GM12873 (cell line): ENCODE data around the gene UNC13B.

Experiments
- CTCF ChIP-seq: IDR thresholded peaks from 2 replicates; pipeline ENCODE4 v1.5.1; 2012; ENCODE audit warnings: low read depth, mild to moderate bottlenecking, moderate library complexity, low read length, control low read depth; ENCODE audit not compliant: insufficient read depth; ENCODE audit errors: missing control alignments

UNC13B gene

GRCh38 chr9:35348109-35348508 lies 186.3 kb downstream of the UNC13B start:
- no peak for TF ChIP-seq CTCF

- TF ChIP-seq CTCF, result no peak
Measured at GRCh38 chr9:35349287-35349990, 187.6 kb downstream of the UNC13B start.

- TF ChIP-seq CTCF, result no peak
Measured at GRCh38 chr9:35350212-35350611, 188.4 kb downstream of the UNC13B start.

- TF ChIP-seq CTCF, result no peak
Measured at GRCh38 chr9:35350827-35351549, 189.2 kb downstream of the UNC13B start.

GRCh38 chr9:35353731-35354365 lies 192.0 kb downstream of the UNC13B start:
- no peak for TF ChIP-seq CTCF

- TF ChIP-seq CTCF, result no peak
Measured at GRCh38 chr9:35355939-35356338, 194.1 kb downstream of the UNC13B start.

GRCh38 chr9:35357116-35357515 lies 195.3 kb downstream of the UNC13B start:
- no peak for TF ChIP-seq CTCF
